ENCODE results near the gene CDH24. TPM values are rescaled to one million over a fixed set of nuclear protein-coding genes. Genes with fewer than 3 reads are reported as not detected.
"Not testable (repeated sequence)": the region's sequence is repeated elsewhere in the genome, so short reads cannot be mapped to it uniquely, and the experiment has no call there.

The CDH24 gene
- total RNA-seq, 1 donor from 2014 or later: 5.9 TPM

- Histone ChIP-seq H3K9me3 (no peaks in the 10 kb centered on the region), H3K27me3 (no peaks in the 10 kb centered on the region), H3K36me3 (no peaks in the 10 kb centered on the region), H3K27ac (no peak overlapping the region), H3K4me3 (peak overlapping the region in 1 of 2 donors; percentile 83), H3K4me1 (peaks cover 3 to 9% of the 10 kb centered on the region in 2 donors)
- intact Hi-C loops (cut with DNase I): loop anchor here (2.0 kb wide), 2 partner anchors 23 to 75 kb away; partner anchors contain the start of gene AJUBA
- no peak for TF ChIP-seq CTCF (IDR thresholded peaks at IDR 0.05)
- DNase-seq (ENCODE audit: low spot score in 2 of 2): no peak
Measured at GRCh38 chr14:23005451-23006187, 51.7 kb downstream of the CDH24 start.

GRCh38 chr14:23004274-23004673 lies 53.0 kb downstream of the CDH24 start:
- DNase-seq (ENCODE audit: low spot score in 2 of 2); H3K36me3 ChIP-seq; H3K4me1 ChIP-seq; H3K4me3 ChIP-seq; H3K27me3 ChIP-seq; intact Hi-C loops (cut with DNase I); H3K9me3 ChIP-seq; H3K27ac ChIP-seq: not testable (repeated sequence)

GRCh38 chr14:23002592-23002991 lies 54.7 kb downstream of the CDH24 start:
- DNase-seq (ENCODE audit: low spot score in 2 of 2): no peak
- intact Hi-C loops (cut with DNase I): no loop called here
- H3K27me3 ChIP-seq: no peaks in the 10 kb centered on the region
- no peak overlapping the region for H3K27ac ChIP-seq
- H3K9me3 ChIP-seq: no peaks in the 10 kb centered on the region
- peaks cover 0 to 5% of the 10 kb centered on the region in 2 donors for H3K4me1 ChIP-seq
- TF ChIP-seq CTCF (IDR thresholded peaks at IDR 0.05): no peak
- no peak overlapping the region for H3K4me3 ChIP-seq
- peaks cover 0 to 4% of the 10 kb centered on the region in 2 donors for H3K36me3 ChIP-seq

- DNase-seq (ENCODE audit: low spot score in 2 of 2): no peak
- Histone ChIP-seq H3K9me3 (no peaks in the 10 kb centered on the region), H3K4me3 (no peak overlapping the region), H3K27me3 (no peaks in the 10 kb centered on the region), H3K4me1 (peaks cover 0 to 2% of the 10 kb centered on the region in 2 donors), H3K27ac (no peak overlapping the region), H3K36me3 (peaks cover 0 to 4% of the 10 kb centered on the region in 2 donors)
- no peak for TF ChIP-seq CTCF (IDR thresholded peaks at IDR 0.05)
- intact Hi-C loops (cut with DNase I): no loop called here
Measured at GRCh38 chr14:23000860-23001259, 56.5 kb downstream of the CDH24 start.

- Histone ChIP-seq H3K27me3 (no peaks in the 10 kb centered on the region), H3K4me1 (no peaks in the 10 kb centered on the region), H3K27ac (no peak overlapping the region), H3K4me3 (no peak overlapping the region), H3K36me3 (peaks cover 0 to 4% of the 10 kb centered on the region in 2 donors), H3K9me3 (no peaks in the 10 kb centered on the region)
- no peak for DNase-seq (ENCODE audit: low spot score in 2 of 2)
- no peak for TF ChIP-seq CTCF (IDR thresholded peaks at IDR 0.05)
- intact Hi-C loops (cut with DNase I): no loop called here
Measured at GRCh38 chr14:22998329-22999012, 58.8 kb downstream of the CDH24 start.

- DNase-seq (ENCODE audit: low spot score in 2 of 2): no peak
- H3K4me1 ChIP-seq: no peaks in the 10 kb centered on the region
- no peak overlapping the region for H3K4me3 ChIP-seq
- peaks cover 0 to 4% of the 10 kb centered on the region in 2 donors for H3K36me3 ChIP-seq
- H3K27me3 ChIP-seq: no peaks in the 10 kb centered on the region
- intact Hi-C loops (cut with DNase I): no loop called here
- no peak overlapping the region for H3K27ac ChIP-seq
- no peak for TF ChIP-seq CTCF (IDR thresholded peaks at IDR 0.05)
- no peaks in the 10 kb centered on the region for H3K9me3 ChIP-seq
Measured at GRCh38 chr14:22997676-22998323, 59.5 kb downstream of the CDH24 start.
